Endothelial cell of umbilical vein (primary cell): ENCODE data around the gene OR10X1. TPM values are rescaled to one million over a fixed set of nuclear protein-coding genes. Genes with fewer than 3 reads are reported as not detected.

Experiments
- BruUV-seq: library from RNA; stranded (reverse); fragments of 400-500 nt; replicated peaks from 2 replicates; lab custom pipeline; 2021; lab: Mats Ljungman, UMichigan
- CTCF ChIA-PET: fragments of 300-600, 350-600 bp; sonication (Branson Sonifier 250); formaldehyde crosslinking; loops from one replicate; lab custom pipeline; 2021; ENCODE audit warnings: antibody characterized with exemption, inconsistent platforms; lab: Charles Lee
- POLR2A ChIA-PET: fragments of 300-600, 350-600 bp; sonication (Branson Sonifier 250); formaldehyde crosslinking; loops from one replicate; lab custom pipeline; 2021; ENCODE audit warnings: antibody characterized with exemption, inconsistent platforms; lab: Charles Lee
- DNase-seq: peaks from one replicate; pipeline ENCODE4 v3.0.0-alpha.2; 2011; ENCODE audit warnings: low read depth, low spot score
- FAIRE-seq: peaks from 2 replicates; lab custom pipeline; 2011; peaks lifted over from hg19 to GRCh38; lab: Jason Lieb, UNC
- H2AFZ ChIP-seq: 2 replicates; pipeline ENCODE4 v1.6.0; 2012; ENCODE audit warnings: low read depth, low read length, control low read depth, inconsistent platforms
- H3K27ac ChIP-seq: 2 replicates; pipeline ENCODE4 v1.5.1; 2011; ENCODE audit warnings: low read depth, mild to moderate bottlenecking, control low read depth, low read length, moderate library complexity; ENCODE audit not compliant: insufficient read depth
- H3K27me3 ChIP-seq, 2 experiments: 2 replicates each; pipeline versions ENCODE4 v1.6.0 to v1.6.1; 2011; ENCODE audit warnings: low read length in 2 of 2, mixed read lengths in 1 of 2; ENCODE audit not compliant: control insufficient read depth in 2 of 2, insufficient read depth in 2 of 2
- H3K36me3 ChIP-seq, 2 experiments: 2 replicates in 1 of 2; 3 replicates in 1 of 2; pipeline ENCODE4 v1.5.1; 2011; ENCODE audit warnings: low read length in 2 of 2, mild to moderate bottlenecking in 1 of 2, moderate library complexity in 1 of 2; ENCODE audit not compliant: control insufficient read depth in 2 of 2, insufficient read depth in 2 of 2; ENCODE audit errors: extremely low read depth in 1 of 2
- H3K4me1 ChIP-seq: 3 replicates; pipeline ENCODE4 v1.5.1; 2011; ENCODE audit warnings: mild to moderate bottlenecking, low read length; ENCODE audit not compliant: control insufficient read depth, insufficient read depth; ENCODE audit errors: extremely low read depth
- H3K4me2 ChIP-seq: 2 replicates; pipeline ENCODE4 v1.6.1; 2011; ENCODE audit warnings: low read length, control low read depth, mixed read lengths; ENCODE audit not compliant: insufficient read depth
- H3K4me3 ChIP-seq, 3 experiments: fragments of 200-600 bp in 1 of 3; sonication (generic), shearing (Covaris generic) in 1 of 3; replicated peaks in 1 of 3; 2 replicates each; pipeline ENCODE4 v1.5.1; 2011 to 2016; ENCODE audit warnings: control low read depth in 3 of 3, low read length in 3 of 3, mild to moderate bottlenecking in 2 of 3, inconsistent platforms in 1 of 3, low read depth in 1 of 3, moderate library complexity in 1 of 3; ENCODE audit not compliant: insufficient read depth in 1 of 3
- H3K79me2 ChIP-seq: 2 replicates; pipeline ENCODE4 v1.6.0; 2012; ENCODE audit warnings: low read length, inconsistent platforms; ENCODE audit not compliant: control insufficient read depth, insufficient read depth
- H3K9ac ChIP-seq: replicated peaks from 2 replicates; pipeline ENCODE3; 2011; ENCODE audit warnings: low read length, control low read depth; ENCODE audit not compliant: insufficient read depth; ENCODE audit errors: extremely low read depth
- H3K9me1 ChIP-seq: replicated peaks from 3 replicates; pipeline ENCODE4 v1.6.0; 2011; ENCODE audit warnings: mild to moderate bottlenecking, low read length; ENCODE audit not compliant: control insufficient read depth, insufficient read depth; ENCODE audit errors: extremely low read depth
- H3K9me3 ChIP-seq: replicated peaks from 2 replicates; pipeline ENCODE4 v1.5.1; 2012; ENCODE audit warnings: low read length, inconsistent platforms; ENCODE audit not compliant: control insufficient read depth, insufficient read depth
- H4K20me1 ChIP-seq: replicated peaks from 2 replicates; pipeline ENCODE3; 2011; ENCODE audit warnings: mild to moderate bottlenecking, low read length; ENCODE audit not compliant: control insufficient read depth, insufficient read depth; ENCODE audit errors: extremely low read depth
- EZH2 ChIP-seq: IDR thresholded peaks from 2 replicates; pipeline ENCODE4 v1.6.1; 2012; ENCODE audit warnings: borderline replicate concordance, low read depth, mild to moderate bottlenecking, moderate library complexity, low read length, inconsistent platforms; ENCODE audit not compliant: severe bottlenecking
- FOS ChIP-seq: IDR thresholded peaks from 2 replicates; pipeline ENCODE4 v1.6.1; 2011; ENCODE audit warnings: mild to moderate bottlenecking, low read length, moderate library complexity, borderline replicate concordance; ENCODE audit not compliant: insufficient read depth
- GATA2 ChIP-seq: IDR thresholded peaks from 2 replicates; pipeline ENCODE4 v1.7.0; 2011; ENCODE audit warnings: low read depth, mild to moderate bottlenecking, moderate library complexity, mixed read lengths, low read length; ENCODE audit not compliant: insufficient read length, insufficient read depth
- JUN ChIP-seq: IDR thresholded peaks from 2 replicates; pipeline ENCODE4 v1.6.1; 2011; ENCODE audit warnings: borderline replicate concordance, low read depth; ENCODE audit not compliant: insufficient read length, insufficient read depth
- MYC ChIP-seq: IDR thresholded peaks from one replicate; pipeline ENCODE4 v1.6.1; 2011; ENCODE audit warnings: mild to moderate bottlenecking, low read depth, low read length
- POLR2A ChIP-seq: IDR thresholded peaks from 2 replicates; pipeline ENCODE4 v1.6.1; 2012; ENCODE audit warnings: low read depth, mild to moderate bottlenecking, control low read depth, low read length
- POLR2AphosphoS5 ChIP-seq: IDR thresholded peaks from 2 replicates; pipeline ENCODE4 v1.6.1; 2012; ENCODE audit warnings: low read depth, mild to moderate bottlenecking, control low read depth, low read length, moderate library complexity; ENCODE audit not compliant: insufficient read depth
- dilution Hi-C: fragments of 300-500 bp; cut with MboI; formaldehyde crosslinking; loops from one replicate; pipeline ENCODE4 v1.15.0; 2019; ENCODE audit warnings: low sequenced_read_pairs; ENCODE audit not compliant: extremely low pct_ligation_motif_present
- intact Hi-C: fragments of 100-400 bp; cut with micrococcal nuclease; formaldehyde crosslinking; loops from one replicate; pipeline ENCODE4 v1.10.0; 2022
- polyA plus RNA-seq, 4 experiments: library from polyadenylated mRNA; depleted of rRNA in 3 of 4; stranded (reverse) in 3 of 4; unstranded in 1 of 4; fragments of >200 nt; gene quantifications; 2 replicates each; pipeline versions ENCODE4 v1.2.1 to v1.2.3, GENCODE V29; 2011 to 2012; ENCODE audit warnings: missing spikeins in 1 of 4
- total RNA-seq: library from RNA; stranded (reverse); gene quantifications from 2 replicates; pipeline ENCODE4 v1.2.3, GENCODE V29; 2021
- TF ChIP-seq, protein P1 (sequence below): IDR thresholded peaks from 2 replicates; pipeline ENCODE4 v1.6.1; 2011; ENCODE audit not compliant: insufficient read depth, insufficient read length
- TF ChIP-seq, protein P2 (sequence below), 2 donors: IDR thresholded peaks; 1 replicate in 1 of 2; 2 replicates in 1 of 2; pipeline ENCODE4 v1.5.1; 2011; ENCODE audit warnings: low read length in 2 of 2, mild to moderate bottlenecking in 2 of 2, moderate library complexity in 2 of 2, control low read depth in 1 of 2, inconsistent platforms in 1 of 2, low read depth in 1 of 2; ENCODE audit not compliant: insufficient read depth in 1 of 2; ENCODE audit errors: extremely low read depth in 1 of 2

The OR10X1 gene
- total and polyA plus RNA-seq, 2 donors (not counting 3 experiments of a cell fraction or from before 2014, with no cell fraction given): not detected

DNA sequence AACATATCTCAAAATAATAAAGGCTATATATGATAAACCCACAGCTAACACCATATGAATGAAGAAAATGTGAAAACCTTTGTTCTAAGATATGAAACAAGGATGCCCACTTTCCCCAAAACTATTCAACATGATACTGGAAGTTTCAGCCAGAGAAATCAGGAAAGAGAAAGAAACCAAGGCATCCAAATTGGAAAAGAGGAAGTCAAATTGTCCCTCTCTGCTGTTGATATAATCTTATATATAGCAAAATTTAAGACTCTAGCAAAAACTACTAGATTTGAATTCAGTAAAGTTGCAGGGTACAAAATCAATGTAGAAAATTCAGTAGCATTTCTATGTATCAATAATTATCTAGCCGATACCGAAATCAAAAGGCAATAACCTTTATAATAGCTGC is 21.0 kb upstream of the OR10X1 start:
- H3K4me2 ChIP-seq: no peak overlapping the region
- no peaks in the 10 kb centered on the region for H3K9me1 ChIP-seq
- no peaks in the 10 kb centered on the region for H3K27me3 ChIP-seq
- no peaks in the 10 kb centered on the region for H3K79me2 ChIP-seq
- dilution Hi-C loops: no loop called here
- FAIRE-seq (no peak), DNase-seq (no peak)
- H3K27ac ChIP-seq: no peak overlapping the region
- POLR2A ChIA-PET: no interaction called here
- TF ChIP-seq MYC (no peak), JUN (no peak), FOS (no peak), GATA2 (no peak), POLR2AphosphoS5 (no peak), POLR2A (no peak), EZH2 (no peak)
- TF ChIP-seq, protein P1, sequence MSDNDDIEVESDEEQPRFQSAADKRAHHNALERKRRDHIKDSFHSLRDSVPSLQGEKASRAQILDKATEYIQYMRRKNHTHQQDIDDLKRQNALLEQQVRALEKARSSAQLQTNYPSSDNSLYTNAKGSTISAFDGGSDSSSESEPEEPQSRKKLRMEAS: no peak
- TF ChIP-seq, protein P2, sequence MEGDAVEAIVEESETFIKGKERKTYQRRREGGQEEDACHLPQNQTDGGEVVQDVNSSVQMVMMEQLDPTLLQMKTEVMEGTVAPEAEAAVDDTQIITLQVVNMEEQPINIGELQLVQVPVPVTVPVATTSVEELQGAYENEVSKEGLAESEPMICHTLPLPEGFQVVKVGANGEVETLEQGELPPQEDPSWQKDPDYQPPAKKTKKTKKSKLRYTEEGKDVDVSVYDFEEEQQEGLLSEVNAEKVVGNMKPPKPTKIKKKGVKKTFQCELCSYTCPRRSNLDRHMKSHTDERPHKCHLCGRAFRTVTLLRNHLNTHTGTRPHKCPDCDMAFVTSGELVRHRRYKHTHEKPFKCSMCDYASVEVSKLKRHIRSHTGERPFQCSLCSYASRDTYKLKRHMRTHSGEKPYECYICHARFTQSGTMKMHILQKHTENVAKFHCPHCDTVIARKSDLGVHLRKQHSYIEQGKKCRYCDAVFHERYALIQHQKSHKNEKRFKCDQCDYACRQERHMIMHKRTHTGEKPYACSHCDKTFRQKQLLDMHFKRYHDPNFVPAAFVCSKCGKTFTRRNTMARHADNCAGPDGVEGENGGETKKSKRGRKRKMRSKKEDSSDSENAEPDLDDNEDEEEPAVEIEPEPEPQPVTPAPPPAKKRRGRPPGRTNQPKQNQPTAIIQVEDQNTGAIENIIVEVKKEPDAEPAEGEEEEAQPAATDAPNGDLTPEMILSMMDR (IDR thresholded peaks at IDR 0.05; ENCODE audit: extremely low read depth in 1 of 2, insufficient read depth in 1 of 2, low read depth in 1 of 2, low read length in 2 of 2): no peak
- intact Hi-C loops: no loop called here
- no peak overlapping the region for H2AFZ ChIP-seq
- no TSS peak for BruUV-seq
- CTCF ChIA-PET: interaction anchor here (0.9 to 1.1 kb wide), 2 partner anchors 11 kb away, joined by 3 read pairs; no protein-coding TSS in a partner anchor
- H3K4me3 ChIP-seq: no peak overlapping the region
- H3K4me1 ChIP-seq: no peaks in the 10 kb centered on the region
- H4K20me1 ChIP-seq: no peaks in the 10 kb centered on the region
- no peak overlapping the region for H3K9ac ChIP-seq
- H3K36me3 ChIP-seq: no peaks in the 10 kb centered on the region
- H3K9me3 ChIP-seq: no peaks in the 10 kb centered on the region
